Naive thymus-derived CD4-positive, alpha-beta T cell (primary cell): ENCODE results near the gene WDR75. TPM values are rescaled to one million over a fixed set of nuclear protein-coding genes. Genes with fewer than 3 reads are reported as not detected.

Experiments
- ATAC-seq: fragments of 150-1000 bp; cut with Tn5 transposase; 2 replicates; pipeline ENCODE4 v1.10.0; 2021; ENCODE audit warnings: mild to moderate bottlenecking, moderate library complexity
- CTCF ChIA-PET: fragments of 350-600 bp; sonication (Branson Sonifier 250); formaldehyde crosslinking; loops from one replicate; lab custom pipeline; 2021; ENCODE audit warnings: antibody characterized with exemption; lab: Charles Lee
- POLR2A ChIA-PET: fragments of 350-600 bp; sonication (Branson Sonifier 250); formaldehyde crosslinking; loops from one replicate; lab custom pipeline; 2021; ENCODE audit warnings: antibody characterized with exemption, inconsistent platforms; lab: Charles Lee
- DNase-seq, 9 donors: peaks; one replicate each; pipeline versions ENCODE4 v3.0.0 to v3.0.0-alpha.2; 2020 to 2022; ENCODE audit warnings: mixed read lengths in 1 of 9
- H3K27ac ChIP-seq: one replicate; pipeline ENCODE4 v1.7.0; 2013; ENCODE audit warnings: mild to moderate bottlenecking, low read depth, low read length, moderate library complexity
- H3K27me3 ChIP-seq, 2 donors: one replicate each; pipeline ENCODE4 v1.7.0; 2013; ENCODE audit warnings: low read length in 2 of 2, mild to moderate bottlenecking in 2 of 2, moderate library complexity in 2 of 2; ENCODE audit not compliant: control insufficient read depth in 2 of 2, insufficient read depth in 2 of 2
- H3K36me3 ChIP-seq, 3 experiments: 1 replicate in 2 of 3; 2 replicates in 1 of 3; pipeline ENCODE4 v1.7.0; 2013; ENCODE audit warnings: low read length in 3 of 3, mild to moderate bottlenecking in 3 of 3, moderate library complexity in 1 of 3; ENCODE audit not compliant: insufficient read depth in 3 of 3, control insufficient read depth in 2 of 3
- H3K4me1 ChIP-seq, 2 donors: one replicate each; pipeline ENCODE4 v1.7.0; 2013; ENCODE audit warnings: low read length in 2 of 2, mild to moderate bottlenecking in 2 of 2, moderate library complexity in 1 of 2; ENCODE audit not compliant: control insufficient read depth in 2 of 2, insufficient read depth in 2 of 2
- H3K4me3 ChIP-seq: 2 replicates; pipeline ENCODE4 v1.7.0; 2013; ENCODE audit warnings: mild to moderate bottlenecking, low read length
- H3K9me3 ChIP-seq, 3 experiments: 1 replicate in 2 of 3; 2 replicates in 1 of 3; pipeline ENCODE4 v1.7.0; 2013; ENCODE audit warnings: low read length in 3 of 3; ENCODE audit not compliant: control insufficient read depth in 2 of 3
- H3K27ac Mint-ChIP-seq, 9 donors: one replicate each; pipeline ENCODE4 v1.8.0; 2020 to 2022; ENCODE audit warnings: mixed read lengths in 9 of 9, mild to moderate bottlenecking in 8 of 9, moderate library complexity in 5 of 9, inconsistent platforms in 2 of 9
- H3K27me3 Mint-ChIP-seq, 5 donors: one replicate each; pipeline ENCODE4 v1.8.0; 2021 to 2022; ENCODE audit warnings: mixed read lengths in 5 of 5, mild to moderate bottlenecking in 1 of 5
- H3K36me3 Mint-ChIP-seq, 5 donors: one replicate each; pipeline ENCODE4 v1.8.0; 2020 to 2022; ENCODE audit warnings: mixed read lengths in 5 of 5, mild to moderate bottlenecking in 3 of 5, inconsistent platforms in 1 of 5
- H3K4me1 Mint-ChIP-seq, 7 donors: one replicate each; pipeline ENCODE4 v1.8.0; 2020 to 2022; ENCODE audit warnings: mixed read lengths in 7 of 7, mild to moderate bottlenecking in 3 of 7, inconsistent platforms in 1 of 7
- H3K4me3 Mint-ChIP-seq, 10 donors: one replicate each; pipeline ENCODE4 v1.8.0; 2020 to 2022; ENCODE audit warnings: mild to moderate bottlenecking in 10 of 10, mixed read lengths in 10 of 10, moderate library complexity in 6 of 10, inconsistent platforms in 2 of 10
- H3K9me3 Mint-ChIP-seq, 11 donors: one replicate each; pipeline ENCODE4 v1.8.0; 2020 to 2022; ENCODE audit warnings: mixed read lengths in 11 of 11, mild to moderate bottlenecking in 4 of 11, inconsistent platforms in 1 of 11, moderate library complexity in 1 of 11
- intact Hi-C, 2 donors: fragments of 100-400 bp; cut with micrococcal nuclease; formaldehyde crosslinking; loops; one replicate each; pipeline ENCODE4 v1.15.1; 2023
- polyA plus RNA-seq, 2 donors: library from polyadenylated mRNA; unstranded; fragments of 300-500 nt; fragmentation: Illumina TruSeq; gene quantifications; one replicate each; pipeline ENCODE4 v1.2.3, GENCODE V29; 2021
- total RNA-seq, 6 experiments: library from RNA in 5 of 6; stranded (reverse) in 5 of 6; gene quantifications; 1 replicate in 5 of 6; 2 replicates in 1 of 6; pipeline ENCODE4 v1.2.3 and lab custom pipeline; 2021 to 2026

The WDR75 gene
- total and polyA plus RNA-seq, 7 experiments from 2014 or later: 14.2 to 67.4 (median 45.3) TPM

- Mint-ChIP-seq H3K9me3 (no peaks in the 10 kb centered on the region), H3K36me3 (peaks cover 5 to 18% (median 6%) of the 10 kb centered on the region in 5 donors), H3K27me3 (peaks cover 0 to 3% (median 0%) of the 10 kb centered on the region in 5 donors), H3K4me3 (no peak overlapping the region), H3K4me1 (peaks cover 0 to 4% (median 0%) of the 10 kb centered on the region in 7 donors), H3K27ac (no peak overlapping the region)
- intact Hi-C loops: no loop called here
- Histone ChIP-seq H3K9me3 (no peaks in the 10 kb centered on the region), H3K27me3 (no peaks in the 10 kb centered on the region), H3K4me3 (no peak overlapping the region), H3K27ac (no peak overlapping the region), H3K4me1 (no peaks in the 10 kb centered on the region), H3K36me3 (peaks cover 0 to 4% (median 0%) of the 10 kb centered on the region in 3 experiments)
- ATAC-seq (no peak), DNase-seq (no peak)
- ChIA-PET POLR2A (no interaction called here), CTCF (interaction anchor here (0.8 kb wide), 1 partner anchor 10 kb away, joined by 3 read pairs; no protein-coding TSS in a partner anchor)
Measured at GRCh38 chr2:189481071-189481470, 39.8 kb downstream of the WDR75 start.

GRCh38 chr2:189483571-189483970 is 42.3 kb downstream of the WDR75 start:
- ChIA-PET POLR2A (no interaction called here), CTCF (no interaction called here)
- no peak overlapping the region for H3K27ac ChIP-seq
- H3K27me3 ChIP-seq: no peaks in the 10 kb centered on the region
- H3K36me3 ChIP-seq: no peaks in the 10 kb centered on the region
- H3K27ac Mint-ChIP-seq: no peak overlapping the region
- H3K36me3 Mint-ChIP-seq: peaks cover 0 to 2% (median 0%) of the 10 kb centered on the region in 5 donors
- H3K9me3 ChIP-seq: no peaks in the 10 kb centered on the region
- no peaks in the 10 kb centered on the region for H3K4me1 ChIP-seq
- no peak overlapping the region for H3K4me3 Mint-ChIP-seq
- intact Hi-C loops: no loop called here
- H3K27me3 Mint-ChIP-seq: peaks cover 0 to 7% (median 0%) of the 10 kb centered on the region in 5 donors
- H3K4me1 Mint-ChIP-seq: peaks cover 0 to 1% (median 0%) of the 10 kb centered on the region in 7 donors
- no peak for ATAC-seq
- DNase-seq: no peak
- H3K9me3 Mint-ChIP-seq: no peaks in the 10 kb centered on the region
- H3K4me3 ChIP-seq: no peak overlapping the region

GRCh38 chr2:189483980-189484740 is 42.9 kb downstream of the WDR75 start:
- Mint-ChIP-seq H3K27ac (no peak overlapping the region), H3K27me3 (peaks cover 0 to 7% (median 0%) of the 10 kb centered on the region in 5 donors), H3K36me3 (no peaks in the 10 kb centered on the region), H3K9me3 (no peaks in the 10 kb centered on the region), H3K4me3 (no peak overlapping the region), H3K4me1 (peaks cover 0 to 1% (median 0%) of the 10 kb centered on the region in 7 donors)
- CTCF ChIA-PET: no interaction called here
- DNase-seq (no peak), ATAC-seq (no peak)
- H3K27ac ChIP-seq: no peak overlapping the region
- no peaks in the 10 kb centered on the region for H3K27me3 ChIP-seq
- H3K4me1 ChIP-seq: no peaks in the 10 kb centered on the region
- H3K4me3 ChIP-seq: no peak overlapping the region
- H3K36me3 ChIP-seq: no peaks in the 10 kb centered on the region
- intact Hi-C loops: no loop called here
- POLR2A ChIA-PET: no interaction called here
- no peaks in the 10 kb centered on the region for H3K9me3 ChIP-seq

GRCh38 chr2:189485146-189485545 is 43.9 kb downstream of the WDR75 start:
- Histone ChIP-seq H3K4me1 (no peaks in the 10 kb centered on the region), H3K27ac (no peak overlapping the region), H3K36me3 (no peaks in the 10 kb centered on the region), H3K9me3 (no peaks in the 10 kb centered on the region), H3K27me3 (no peaks in the 10 kb centered on the region), H3K4me3 (no peak overlapping the region)
- ChIA-PET CTCF (no interaction called here), POLR2A (no interaction called here)
- no peaks in the 10 kb centered on the region for H3K9me3 Mint-ChIP-seq
- ATAC-seq (no peak), DNase-seq (no peak)
- peaks cover 0 to 1% (median 0%) of the 10 kb centered on the region in 7 donors for H3K4me1 Mint-ChIP-seq
- H3K36me3 Mint-ChIP-seq: no peaks in the 10 kb centered on the region
- no peak overlapping the region for H3K27ac Mint-ChIP-seq
- H3K4me3 Mint-ChIP-seq: no peak overlapping the region
- H3K27me3 Mint-ChIP-seq: peaks cover 0 to 7% (median 0%) of the 10 kb centered on the region in 5 donors
- intact Hi-C loops: no loop called here

GRCh38 chr2:189486237-189486770 is 45.0 kb downstream of the WDR75 start:
- Histone ChIP-seq H3K27me3 (no peaks in the 10 kb centered on the region), H3K4me1 (no peaks in the 10 kb centered on the region), H3K36me3 (no peaks in the 10 kb centered on the region), H3K27ac (no peak overlapping the region), H3K9me3 (no peaks in the 10 kb centered on the region), H3K4me3 (no peak overlapping the region)
- intact Hi-C loops: no loop called here
- Mint-ChIP-seq H3K27ac (no peak overlapping the region), H3K9me3 (peaks cover 0 to 2% (median 0%) of the 10 kb centered on the region in 11 donors), H3K27me3 (peaks cover 0 to 7% (median 5%) of the 10 kb centered on the region in 5 donors), H3K4me3 (no peak overlapping the region), H3K4me1 (peaks cover 0 to 1% (median 0%) of the 10 kb centered on the region in 7 donors), H3K36me3 (no peaks in the 10 kb centered on the region)
- ChIA-PET POLR2A (no interaction called here), CTCF (no interaction called here)
- DNase-seq: no peak
- no peak for ATAC-seq

GRCh38 chr2:189487283-189488007 is 46.2 kb downstream of the WDR75 start:
- Histone ChIP-seq H3K36me3 (no peaks in the 10 kb centered on the region), H3K27ac (no peak overlapping the region), H3K27me3 (no peaks in the 10 kb centered on the region), H3K4me1 (no peaks in the 10 kb centered on the region), H3K9me3 (no peaks in the 10 kb centered on the region), H3K4me3 (no peak overlapping the region)
- ChIA-PET CTCF (no interaction called here), POLR2A (no interaction called here)
- intact Hi-C loops: no loop called here
- Mint-ChIP-seq H3K4me1 (peaks cover 0 to 1% (median 0%) of the 10 kb centered on the region in 7 donors), H3K36me3 (no peaks in the 10 kb centered on the region), H3K27ac (no peak overlapping the region), H3K4me3 (no peak overlapping the region), H3K9me3 (peaks cover 0 to 2% (median 0%) of the 10 kb centered on the region in 11 donors), H3K27me3 (peaks cover 0 to 10% (median 7%) of the 10 kb centered on the region in 5 donors)
- DNase-seq (no peak), ATAC-seq (no peak)
